HL-60 (cell line): Measurements from ENCODE around the gene PIK3R4.

Experiments used
- CTCF ChIP-seq: IDR thresholded peaks from one replicate; pipeline ENCODE4 v1.5.1; 2011; ENCODE audit warnings: low read length, control low read depth, inconsistent platforms; ENCODE audit not compliant: insufficient read depth
- GABPA ChIP-seq: IDR thresholded peaks from 2 replicates; pipeline ENCODE4 v1.6.1; 2012; ENCODE audit warnings: low read depth
- POLR2AphosphoS5 ChIP-seq: IDR thresholded peaks from 2 replicates; pipeline ENCODE4 v1.6.1; 2012; ENCODE audit warnings: low read depth
- REST ChIP-seq: IDR thresholded peaks from 2 replicates; pipeline ENCODE4 v1.6.1; 2012; ENCODE audit warnings: low read depth; ENCODE audit not compliant: insufficient replicate concordance

GRCh38 chr3:130772129-130772528, 25.5 kb upstream of the PIK3R4 start:
- TF ChIP-seq CTCF (no peak), GABPA (no peak), REST (no peak), POLR2AphosphoS5 (no peak)
